ENCODE measurements around the gene PDS5B. TPM values are rescaled to one million over a fixed set of nuclear protein-coding genes. Genes with fewer than 3 reads are reported as not detected.
A peak's percentile ranks its signal among the peaks of the same experiment; 100 is the strongest.

The PDS5B gene
- total RNA-seq (2021) (94.7 and 95.5 TPM in 2 replicates), Bru-seq, nascent RNA (percentile 97 among the genes with signal in this experiment), BruChase-seq, experiment 1, labeled RNA remaining after a 2-hour chase (percentile 92 among the genes with signal in this experiment), BruChase-seq, experiment 2, labeled RNA remaining after a 6-hour chase (percentile 88 among the genes with signal in this experiment)
- long read RNA-seq, full-length matches to known transcripts: 15 of 71 reads
- long read RNA-seq, partial matches to known transcripts: 19 of 71 reads
- long read RNA-seq, other reads (novel, unspliced or antisense): 37 of 71 reads

- TF ChIP-seq, protein P1, sequence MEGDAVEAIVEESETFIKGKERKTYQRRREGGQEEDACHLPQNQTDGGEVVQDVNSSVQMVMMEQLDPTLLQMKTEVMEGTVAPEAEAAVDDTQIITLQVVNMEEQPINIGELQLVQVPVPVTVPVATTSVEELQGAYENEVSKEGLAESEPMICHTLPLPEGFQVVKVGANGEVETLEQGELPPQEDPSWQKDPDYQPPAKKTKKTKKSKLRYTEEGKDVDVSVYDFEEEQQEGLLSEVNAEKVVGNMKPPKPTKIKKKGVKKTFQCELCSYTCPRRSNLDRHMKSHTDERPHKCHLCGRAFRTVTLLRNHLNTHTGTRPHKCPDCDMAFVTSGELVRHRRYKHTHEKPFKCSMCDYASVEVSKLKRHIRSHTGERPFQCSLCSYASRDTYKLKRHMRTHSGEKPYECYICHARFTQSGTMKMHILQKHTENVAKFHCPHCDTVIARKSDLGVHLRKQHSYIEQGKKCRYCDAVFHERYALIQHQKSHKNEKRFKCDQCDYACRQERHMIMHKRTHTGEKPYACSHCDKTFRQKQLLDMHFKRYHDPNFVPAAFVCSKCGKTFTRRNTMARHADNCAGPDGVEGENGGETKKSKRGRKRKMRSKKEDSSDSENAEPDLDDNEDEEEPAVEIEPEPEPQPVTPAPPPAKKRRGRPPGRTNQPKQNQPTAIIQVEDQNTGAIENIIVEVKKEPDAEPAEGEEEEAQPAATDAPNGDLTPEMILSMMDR (conservative IDR thresholded peaks at IDR 0.05; ENCODE audit: low read depth, low read length): peak; percentile 66
- no peak for TF ChIP-seq EZH2 (IDR thresholded peaks at IDR 0.05; ENCODE audit: borderline replicate concordance, low read depth, low read length, poor library complexity, severe bottlenecking)
- Histone ChIP-seq H3K4me3 (ENCODE audit: low read depth, low read length, poor library complexity, severe bottlenecking) (peak within 1 kb of the TSS; percentile 77), H3K4me1 (ENCODE audit: insufficient read depth, low read length, poor library complexity, severe bottlenecking) (peaks cover 8% of the 10 kb centered on the region), H3K36me3 (ENCODE audit: insufficient read depth, low read length, poor library complexity, severe bottlenecking) (no peaks in the 10 kb centered on the region), H3K27me3 (replicated peaks; ENCODE audit: insufficient read depth, low read depth, low read length, poor library complexity) (no peaks in the 10 kb centered on the region), H3K27ac (ENCODE audit: low read depth, low read length, poor library complexity, severe bottlenecking) (peak within 1 kb of the TSS; percentile 91), H3K9me3 (ENCODE audit: low read depth, low read length, poor library complexity, severe bottlenecking) (no peaks in the 10 kb centered on the region)
- peak; percentile 98 for DNase-seq (ENCODE audit: low spot score)
- ChIA-PET CTCF (interaction anchor here (0.5 to 1.1 kb wide), 11 partner anchors 25 to 1136 kb away, joined by 3 to 10 read pairs (median 4); no protein-coding TSS in a partner anchor), POLR2A (ENCODE audit: low non-redundant PET) (interaction anchor here (0.6 to 0.7 kb wide), 4 partner anchors 18 to 471 kb away, joined by 3 to 6 read pairs (median 3); no protein-coding TSS in a partner anchor)
- intact Hi-C loops (cut with micrococcal nuclease; ENCODE audit: unreplicated experiment): loop anchor here (1.0 to 10.0 kb wide), 3 partner anchors 53 to 1136 kb away; no protein-coding TSS in a partner anchor
- no TSS peak for BruUV-seq (replicated peaks)
Measured at GRCh38 chr13:32586080-32586900, at the start of gene PDS5B. PDS5B (plus strand) TSS chr13:32586452; CDS start chr13:32648773, 62,321 bp downstream.

- DNase-seq (ENCODE audit: low spot score): peak; percentile 44
- POLR2A ChIA-PET (ENCODE audit: low non-redundant PET): interaction anchor here (0.6 to 0.7 kb wide), 2 partner anchors 17 to 48 kb away, joined by 3 to 6 read pairs; no protein-coding TSS in a partner anchor
- no peak for TF ChIP-seq EZH2 (IDR thresholded peaks at IDR 0.05; ENCODE audit: borderline replicate concordance, low read depth, low read length, poor library complexity, severe bottlenecking)
- TF ChIP-seq, protein P1 (conservative IDR thresholded peaks at IDR 0.05; ENCODE audit: low read depth, low read length): no peak
- H3K4me3 ChIP-seq (ENCODE audit: low read depth, low read length, poor library complexity, severe bottlenecking): peak overlapping the region; percentile 83
- intact Hi-C loops (cut with micrococcal nuclease; ENCODE audit: unreplicated experiment): no loop called here
- H3K9me3 ChIP-seq (ENCODE audit: low read depth, low read length, poor library complexity, severe bottlenecking): peaks cover 9% of the 10 kb centered on the region
- CTCF ChIA-PET: interaction anchor here (0.6 kb wide), 2 partner anchors 220 to 869 kb away, joined by 3 to 4 read pairs; no protein-coding TSS in a partner anchor
- H3K27ac ChIP-seq (ENCODE audit: low read depth, low read length, poor library complexity, severe bottlenecking): peak overlapping the region; percentile 90
- BruUV-seq (replicated peaks): no TSS peak
- peaks cover 19% of the 10 kb centered on the region for H3K4me1 ChIP-seq (ENCODE audit: insufficient read depth, low read length, poor library complexity, severe bottlenecking)
- H3K27me3 ChIP-seq (replicated peaks; ENCODE audit: insufficient read depth, low read depth, low read length, poor library complexity): no peaks in the 10 kb centered on the region
- H3K36me3 ChIP-seq (ENCODE audit: insufficient read depth, low read length, poor library complexity, severe bottlenecking): peaks cover 28% of the 10 kb centered on the region
Measured at GRCh38 chr13:32537580-32538142, 48.6 kb upstream of the PDS5B start.

- Histone ChIP-seq H3K4me1 (ENCODE audit: insufficient read depth, low read length, poor library complexity, severe bottlenecking) (peaks cover 19% of the 10 kb centered on the region), H3K36me3 (ENCODE audit: insufficient read depth, low read length, poor library complexity, severe bottlenecking) (peaks cover 28% of the 10 kb centered on the region), H3K4me3 (ENCODE audit: low read depth, low read length, poor library complexity, severe bottlenecking) (peak overlapping the region; percentile 83), H3K9me3 (ENCODE audit: low read depth, low read length, poor library complexity, severe bottlenecking) (peaks cover 9% of the 10 kb centered on the region), H3K27ac (ENCODE audit: low read depth, low read length, poor library complexity, severe bottlenecking) (peak overlapping the region; percentile 90), H3K27me3 (replicated peaks; ENCODE audit: insufficient read depth, low read depth, low read length, poor library complexity) (no peaks in the 10 kb centered on the region)
- intact Hi-C loops (cut with micrococcal nuclease; ENCODE audit: unreplicated experiment): no loop called here
- ChIA-PET POLR2A (ENCODE audit: low non-redundant PET) (interaction anchor here (0.6 kb wide), 1 partner anchor 48 kb away, joined by 6 read pairs; no protein-coding TSS in a partner anchor), CTCF (interaction anchor here (0.6 kb wide), 2 partner anchors 220 to 869 kb away, joined by 3 to 4 read pairs; no protein-coding TSS in a partner anchor)
- TF ChIP-seq, protein P1 (conservative IDR thresholded peaks at IDR 0.05; ENCODE audit: low read depth, low read length): no peak
- TF ChIP-seq EZH2 (IDR thresholded peaks at IDR 0.05; ENCODE audit: borderline replicate concordance, low read depth, low read length, poor library complexity, severe bottlenecking): no peak
- TSS peak; percentile 73 for BruUV-seq (replicated peaks)
- no peak for DNase-seq (ENCODE audit: low spot score)
Measured at GRCh38 chr13:32538143-32538620, 48.1 kb upstream of the PDS5B start.
